K562 (cell line): ENCODE results near the gene TRUB2. TPM values are rescaled to one million over a fixed set of nuclear protein-coding genes. Genes with fewer than 3 reads are reported as not detected.

Source experiments
- CTCFL ChIP-seq: IDR thresholded peaks from 2 replicates; pipeline ENCODE4 v1.6.1; 2011; ENCODE audit warnings: borderline replicate concordance, low read depth, mild to moderate bottlenecking, moderate library complexity, low read length; ENCODE audit not compliant: insufficient read depth, poor library complexity, severe bottlenecking
- GATAD2B ChIP-seq: fragments of 450-650 bp; IDR thresholded peaks from 2 replicates; pipeline ENCODE4 v1.6.1; 2017; ENCODE audit warnings: mild to moderate bottlenecking, borderline replicate concordance
- HDAC3 ChIP-seq: fragments of 450-650 bp; IDR thresholded peaks from 2 replicates; pipeline ENCODE4 v1.6.1; 2018; ENCODE audit warnings: borderline replicate concordance, mild to moderate bottlenecking, moderate library complexity; ENCODE audit not compliant: partially characterized antibody
- HMBOX1 ChIP-seq: sonication (generic); IDR thresholded peaks from 2 replicates; pipeline ENCODE4 v1.6.1; 2016
- HMGXB4 ChIP-seq: sonication (generic); formaldehyde crosslinking; IDR thresholded peaks from 2 replicates; pipeline ENCODE4 v1.8.1; 2023; ENCODE audit warnings: mild to moderate bottlenecking, missing genetic modification reagents
- HNRNPUL1 ChIP-seq: fragments of 200-400 bp; formaldehyde crosslinking; IDR thresholded peaks from 2 replicates; pipeline ENCODE4 v1.6.1; 2017; ENCODE audit warnings: low read length
- HSF4 ChIP-seq: fragments of 250-450 bp; sonication (Bioruptor Pico); IDR thresholded peaks from 2 replicates; pipeline ENCODE4 v2.1.2; 2022; ENCODE audit warnings: mild to moderate bottlenecking, moderate library complexity, borderline replicate concordance
- NBN ChIP-seq: fragments of 450-650 bp; IDR thresholded peaks from 2 replicates; pipeline ENCODE4 v1.6.1; 2016; ENCODE audit warnings: low read depth, mild to moderate bottlenecking
- NR2C1 ChIP-seq, 2 experiments: fragments of 450-650 bp; IDR thresholded peaks; 2 replicates each; pipeline ENCODE4 v1.6.1; 2017; ENCODE audit warnings: mild to moderate bottlenecking in 2 of 2, antibody characterized with exemption in 1 of 2, inconsistent platforms in 1 of 2, missing compliant biosample characterization in 1 of 2, missing genetic modification characterization in 1 of 2
- RAD51 ChIP-seq: fragments of 450-650 bp; IDR thresholded peaks from 2 replicates; pipeline ENCODE4 v1.7.1; 2016; ENCODE audit warnings: low read depth, mild to moderate bottlenecking, borderline replicate concordance
- SIX5 ChIP-seq, 2 experiments: IDR thresholded peaks; 2 replicates each; pipeline ENCODE4 v1.6.1; 2011; ENCODE audit warnings: low read length in 2 of 2, borderline replicate concordance in 1 of 2, low read depth in 1 of 2, mild to moderate bottlenecking in 1 of 2, moderate library complexity in 1 of 2; ENCODE audit not compliant: insufficient read depth in 1 of 2
- STAT6 ChIP-seq: sonication (generic); formaldehyde crosslinking; IDR thresholded peaks from 2 replicates; pipeline ENCODE4 v1.8.1; 2023; ENCODE audit warnings: mild to moderate bottlenecking, missing genetic modification reagents
- TCF15 ChIP-seq: fragments of 250-450 bp; sonication (Bioruptor Pico); IDR thresholded peaks from 2 replicates; pipeline ENCODE4 v1.8.0; 2022; ENCODE audit warnings: moderate library complexity, mild to moderate bottlenecking, inconsistent platforms
- YY1 ChIP-seq, 3 experiments: IDR thresholded peaks; 2 replicates each; pipeline ENCODE4 v1.6.1; 2011; ENCODE audit warnings: low read length in 2 of 3, mild to moderate bottlenecking in 2 of 3, moderate library complexity in 2 of 3, borderline replicate concordance in 1 of 3, control low read depth in 1 of 3, low read depth in 1 of 3; ENCODE audit not compliant: insufficient read depth in 3 of 3, insufficient replicate concordance in 2 of 3, control insufficient read depth in 1 of 3, insufficient read length in 1 of 3; ENCODE audit errors: extremely low read depth in 1 of 3
- ZKSCAN1 ChIP-seq: fragments of 150-350 bp; IDR thresholded peaks from 2 replicates; pipeline ENCODE4 v1.6.1; 2016; ENCODE audit warnings: low read depth, low read length
- ZNF143 ChIP-seq: sonication (generic); formaldehyde crosslinking; IDR thresholded peaks from 2 replicates; pipeline ENCODE4 v1.9.0; 2022; ENCODE audit warnings: mild to moderate bottlenecking, missing genetic modification reagents
- ZNF644 ChIP-seq: fragments of 200-800 bp; sonication (Bioruptor generic); IDR thresholded peaks from 2 replicates; pipeline ENCODE4 v1.6.1; 2016; ENCODE audit warnings: low read depth, missing genetic modification characterization, missing compliant biosample characterization
- polyA plus RNA-seq, 8 experiments: library from polyadenylated mRNA; depleted of rRNA in 4 of 8; stranded (reverse) in 5 of 8; unstranded in 3 of 8; fragments of >200 nt; fragmentation: Nextera tagmentation in 2 of 8; fragmentation: Illumina TruSeq in 1 of 8; extraction: Ambion mirVana in 2 of 8; extraction: Trizol in 1 of 8; gene quantifications; 2 replicates each; pipeline versions ENCODE4 v1.2.1 to v1.2.3, GENCODE V29; 2011 to 2014; ENCODE audit warnings: inconsistent platforms in 1 of 8, missing spikeins in 1 of 8
- total RNA-seq, 7 experiments: library from RNA; depleted of rRNA in 6 of 7; stranded (reverse); fragments of >200 nt in 6 of 7; fragmentation: Illumina TruSeq in 2 of 7; extraction: Trizol in 2 of 7; gene quantifications; 2 replicates each; pipeline versions ENCODE4 v1.2.1 to v1.2.3, GENCODE V29; 2011 to 2021; ENCODE audit warnings: low replicate concordance in 1 of 7

Gene TRUB2
- total and polyA plus RNA-seq, 9 of the 15 experiments (the other 6 are each of a cell fraction or from before 2014, with no cell fraction given), result 9.3 to 110 (median 63.0) TPM

GRCh38 chr9:128296340-128297220, 25.7 kb downstream of the TRUB2 start (continued):
- TF ChIP-seq STAT6 (CRISPR knock-in tag) (0 out of 2 replicates have a peak, but pooled peaks have one; percentile 63), ZNF143 (no peak), YY1 (IDR thresholded peaks at IDR 0.05; ENCODE audit: borderline replicate concordance in 1 of 3, control insufficient read depth in 1 of 3, extremely low read depth in 1 of 3, insufficient read depth in 3 of 3, insufficient read length in 1 of 3, insufficient replicate concordance in 2 of 3, low read depth in 1 of 3, low read length in 2 of 3) (peak in 1 of 3 experiments; percentile 37), HNRNPUL1 (no peak), HDAC3 (no peak), HMGXB4 (CRISPR knock-in tag) (no peak), RAD51 (no peak), SIX5 (IDR thresholded peaks at IDR 0.05; ENCODE audit: borderline replicate concordance in 1 of 2, insufficient read depth in 1 of 2, low read depth in 1 of 2, low read length in 2 of 2) (no peak), HSF4 (CRISPR knock-in tag) (no peak), CTCFL (no peak), ZKSCAN1 (peak; percentile 93), HMBOX1 (no peak), TCF15 (no peak), GATAD2B (no peak), NBN (no peak), NR2C1 (IDR thresholded peaks at IDR 0.05) (no peak), NR2C1 (tag; IDR thresholded peaks at IDR 0.05) (no peak), ZNF644 (no peak)
